ENCODE data around the gene LRRFIP1. TPM values are rescaled to one million over a fixed set of nuclear protein-coding genes. Genes with fewer than 3 reads are reported as not detected.

Gene LRRFIP1
- total and polyA plus RNA-seq, 2 of the 13 experiments (the other 11 are each of a cell fraction or from before 2014, with no cell fraction given): 15.9 to 40.5 TPM

- TF ChIP-seq ATAD3A (CRISPR knock-in tag; IDR thresholded peaks at IDR 0.05): no peak
- no peak for TF ChIP-seq PITX1 (CRISPR knock-in tag; IDR thresholded peaks at IDR 0.05)
- TF ChIP-seq ZNF121 (CRISPR knock-in tag; IDR thresholded peaks at IDR 0.05): no peak
- no peak for TF ChIP-seq CENPBD1 (CRISPR knock-in tag; IDR thresholded peaks at IDR 0.05; ENCODE audit: borderline replicate concordance, low read depth)
- no peak for TF ChIP-seq ZSCAN29 (CRISPR knock-in tag; conservative IDR thresholded peaks at IDR 0.05)
- TF ChIP-seq NR2C2 (CRISPR knock-in tag; IDR thresholded peaks at IDR 0.05; ENCODE audit: borderline replicate concordance): no peak
- TF ChIP-seq FOXP4 (CRISPR knock-in tag; IDR thresholded peaks at IDR 0.05): peak; percentile 33; the same call in 1 of the 2 replicates
- TF ChIP-seq KMT2B (CRISPR knock-in tag; IDR thresholded peaks at IDR 0.05): no peak
- TF ChIP-seq TGIF2 (CRISPR knock-in tag; IDR thresholded peaks at IDR 0.05): no peak
- TF ChIP-seq ZNF687 (CRISPR knock-in tag; IDR thresholded peaks at IDR 0.05): peak; percentile 86
- TF ChIP-seq CBFB (CRISPR knock-in tag; IDR thresholded peaks at IDR 0.05): no peak
- no peak for TF ChIP-seq ZNF670 (CRISPR knock-in tag; IDR thresholded peaks at IDR 0.05; ENCODE audit: borderline replicate concordance)
- TF ChIP-seq GPN1 (CRISPR knock-in tag; IDR thresholded peaks at IDR 0.05; ENCODE audit: borderline replicate concordance): no peak
- TF ChIP-seq CEBPG (CRISPR knock-in tag; IDR thresholded peaks at IDR 0.05): no peak
- no peak for TF ChIP-seq ZNF253 (CRISPR knock-in tag; IDR thresholded peaks at IDR 0.05; ENCODE audit: borderline replicate concordance)
Observed at GRCh38 chr2:237598468-237599208, 28.7 kb upstream of the LRRFIP1 start (continued).

Measured in HepG2 (cell line).